HepG2 (cell line): Measurements from ENCODE around the gene CSNK1D. TPM values are rescaled to one million over a fixed set of nuclear protein-coding genes. Genes with fewer than 3 reads are reported as not detected.
A peak's percentile ranks its signal among the peaks of the same experiment; 100 is the strongest.

Experiments
- BRF2 ChIP-seq: sonication (generic); formaldehyde crosslinking; IDR thresholded peaks from 2 replicates; pipeline ENCODE4 v1.8.1; 2022; ENCODE audit warnings: mild to moderate bottlenecking, missing genetic modification reagents
- CC2D1A ChIP-seq: sonication (generic); formaldehyde crosslinking; IDR thresholded peaks from 2 replicates; pipeline ENCODE4 v1.8.1; 2023; ENCODE audit warnings: mild to moderate bottlenecking, missing genetic modification reagents
- CREM ChIP-seq, 2 experiments: sonication (generic) in 1 of 2; formaldehyde crosslinking in 1 of 2; IDR thresholded peaks; 2 replicates each; pipeline versions ENCODE4 v1.4.0 to v1.6.1; 2016 to 2020; ENCODE audit warnings: antibody characterized with exemption in 1 of 2, mild to moderate bottlenecking in 1 of 2, missing genetic modification reagents in 1 of 2
- DRAP1 ChIP-seq: IDR thresholded peaks from 2 replicates; pipeline ENCODE4 v1.6.1; 2016; ENCODE audit warnings: missing genetic modification reagents, missing compliant biosample characterization
- ETV6 ChIP-seq: sonication (generic); formaldehyde crosslinking; conservative IDR thresholded peaks from 2 replicates; pipeline ENCODE4 v1.4.0; 2020; ENCODE audit warnings: missing genetic modification reagents
- NFE2 ChIP-seq: sonication (generic); formaldehyde crosslinking; IDR thresholded peaks from 2 replicates; pipeline ENCODE4 v1.4.0; 2020; ENCODE audit warnings: missing genetic modification reagents
- PAXIP1 ChIP-seq: sonication (generic); formaldehyde crosslinking; conservative IDR thresholded peaks from 2 replicates; pipeline ENCODE4 v1.4.0; 2020; ENCODE audit warnings: mild to moderate bottlenecking, missing genetic modification reagents, moderate library complexity
- ZNF317 ChIP-seq: sonication (generic); formaldehyde crosslinking; IDR thresholded peaks from 2 replicates; pipeline ENCODE4 v1.5.0; 2020; ENCODE audit warnings: mild to moderate bottlenecking, missing genetic modification reagents
- ZNF75D ChIP-seq: sonication (generic); formaldehyde crosslinking; IDR thresholded peaks from 2 replicates; pipeline ENCODE4 v1.8.1; 2023; ENCODE audit warnings: missing genetic modification reagents, mild to moderate bottlenecking, borderline replicate concordance
- polyA plus RNA-seq, 8 experiments: library from polyadenylated mRNA; depleted of rRNA in 3 of 8; stranded (reverse) in 7 of 8; unstranded in 1 of 8; fragments of >200 nt; fragmentation: Illumina TruSeq in 4 of 8; extraction: Trizol in 4 of 8; gene quantifications; 2 replicates each; pipeline versions ENCODE4 v1.2.1 to v1.2.3, GENCODE V29; 2011 to 2016; ENCODE audit warnings: low read depth in 4 of 8, missing spikeins in 1 of 8, mixed read lengths in 1 of 8; ENCODE audit not compliant: insufficient read depth in 1 of 8
- total RNA-seq, 5 experiments: library from RNA; depleted of rRNA; stranded (reverse); fragments of >200 nt; fragmentation: Illumina TruSeq; extraction: Trizol; gene quantifications; 2 replicates each; pipeline ENCODE4 v1.2.3, GENCODE V29; 2016; ENCODE audit warnings: low read depth in 1 of 5
- TF ChIP-seq, protein P1 (sequence below): sonication (generic); formaldehyde crosslinking; IDR thresholded peaks from 2 replicates; pipeline ENCODE4 v1.4.0; 2020; ENCODE audit warnings: missing genetic modification reagents, borderline replicate concordance
- TF ChIP-seq, protein P2 (sequence below): sonication (generic); formaldehyde crosslinking; IDR thresholded peaks from 2 replicates; pipeline ENCODE4 v1.4.0; 2020; ENCODE audit warnings: mild to moderate bottlenecking, missing genetic modification reagents
- TF ChIP-seq, protein P3 (sequence below): IDR thresholded peaks from 2 replicates; pipeline ENCODE4 v1.6.1; 2016; ENCODE audit warnings: mild to moderate bottlenecking

The CSNK1D gene
- total and polyA plus RNA-seq, 2 of the 13 experiments (the other 11 are each of a cell fraction or from before 2014, with no cell fraction given) = 31.5 to 128 TPM

DNA sequence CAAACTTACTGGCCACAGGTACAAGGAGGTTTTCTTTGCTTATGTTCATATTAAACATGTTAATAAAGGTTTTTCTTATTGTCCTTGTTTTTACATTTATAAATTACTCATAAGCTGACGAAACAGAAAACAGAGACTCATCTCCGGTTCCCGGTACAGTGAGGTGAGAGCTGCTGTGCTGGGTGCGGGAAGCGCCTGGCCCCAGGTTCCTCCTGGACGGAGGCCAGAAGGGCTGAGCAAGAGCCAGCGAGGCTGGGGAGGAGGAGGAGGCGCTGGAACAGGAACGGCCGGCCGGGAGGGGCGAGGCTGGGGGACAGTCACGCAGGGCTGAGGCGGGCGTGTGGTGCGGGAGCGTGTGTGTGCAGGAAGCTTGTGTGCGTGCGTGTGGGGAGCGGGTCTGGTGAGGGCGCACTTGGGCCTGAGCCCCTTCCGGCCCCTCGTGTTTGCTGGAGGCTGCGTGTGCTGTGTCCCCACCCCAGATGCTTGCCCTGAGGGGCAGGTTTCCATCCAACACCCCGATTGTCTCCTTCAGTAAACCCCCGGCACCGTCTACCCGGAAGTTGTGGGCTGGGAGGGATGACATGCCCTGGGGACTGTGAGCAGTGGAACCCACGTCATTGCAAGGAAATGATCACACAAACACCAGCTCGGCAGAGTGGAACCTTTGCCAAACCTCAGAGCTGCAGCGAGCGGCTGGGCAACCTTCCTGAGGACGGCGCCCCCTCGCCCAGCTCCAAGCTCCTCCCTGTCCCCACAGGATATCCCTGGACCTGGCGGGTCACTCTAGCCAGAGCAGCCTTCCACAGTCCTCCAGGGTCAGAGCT is 24.4 kb upstream of the CSNK1D start (continued):
- TF ChIP-seq, protein P1, sequence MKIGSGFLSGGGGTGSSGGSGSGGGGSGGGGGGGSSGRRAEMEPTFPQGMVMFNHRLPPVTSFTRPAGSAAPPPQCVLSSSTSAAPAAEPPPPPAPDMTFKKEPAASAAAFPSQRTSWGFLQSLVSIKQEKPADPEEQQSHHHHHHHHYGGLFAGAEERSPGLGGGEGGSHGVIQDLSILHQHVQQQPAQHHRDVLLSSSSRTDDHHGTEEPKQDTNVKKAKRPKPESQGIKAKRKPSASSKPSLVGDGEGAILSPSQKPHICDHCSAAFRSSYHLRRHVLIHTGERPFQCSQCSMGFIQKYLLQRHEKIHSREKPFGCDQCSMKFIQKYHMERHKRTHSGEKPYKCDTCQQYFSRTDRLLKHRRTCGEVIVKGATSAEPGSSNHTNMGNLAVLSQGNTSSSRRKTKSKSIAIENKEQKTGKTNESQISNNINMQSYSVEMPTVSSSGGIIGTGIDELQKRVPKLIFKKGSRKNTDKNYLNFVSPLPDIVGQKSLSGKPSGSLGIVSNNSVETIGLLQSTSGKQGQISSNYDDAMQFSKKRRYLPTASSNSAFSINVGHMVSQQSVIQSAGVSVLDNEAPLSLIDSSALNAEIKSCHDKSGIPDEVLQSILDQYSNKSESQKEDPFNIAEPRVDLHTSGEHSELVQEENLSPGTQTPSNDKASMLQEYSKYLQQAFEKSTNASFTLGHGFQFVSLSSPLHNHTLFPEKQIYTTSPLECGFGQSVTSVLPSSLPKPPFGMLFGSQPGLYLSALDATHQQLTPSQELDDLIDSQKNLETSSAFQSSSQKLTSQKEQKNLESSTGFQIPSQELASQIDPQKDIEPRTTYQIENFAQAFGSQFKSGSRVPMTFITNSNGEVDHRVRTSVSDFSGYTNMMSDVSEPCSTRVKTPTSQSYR (CRISPR knock-in tag) = no peak
- no peak for TF ChIP-seq NFE2 (CRISPR knock-in tag)
- peak; percentile 35; the same call in 1 of the 2 replicates for TF ChIP-seq DRAP1 (CRISPR knock-in tag)
- no peak for TF ChIP-seq BRF2
- peak; percentile 62 for TF ChIP-seq CREM (IDR thresholded peaks at IDR 0.05)
- no peak for TF ChIP-seq CREM (CRISPR knock-in tag; IDR thresholded peaks at IDR 0.05)
- no peak for TF ChIP-seq CC2D1A (CRISPR knock-in tag)
- TF ChIP-seq, protein P2, sequence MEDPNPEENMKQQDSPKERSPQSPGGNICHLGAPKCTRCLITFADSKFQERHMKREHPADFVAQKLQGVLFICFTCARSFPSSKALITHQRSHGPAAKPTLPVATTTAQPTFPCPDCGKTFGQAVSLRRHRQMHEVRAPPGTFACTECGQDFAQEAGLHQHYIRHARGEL = no peak
- 0 out of 2 replicates have a peak, but pooled peaks have one; percentile 16 for TF ChIP-seq PAXIP1 (CRISPR knock-in tag)
- no peak for TF ChIP-seq ZNF317
- TF ChIP-seq ETV6 = no peak
- TF ChIP-seq, protein P3, sequence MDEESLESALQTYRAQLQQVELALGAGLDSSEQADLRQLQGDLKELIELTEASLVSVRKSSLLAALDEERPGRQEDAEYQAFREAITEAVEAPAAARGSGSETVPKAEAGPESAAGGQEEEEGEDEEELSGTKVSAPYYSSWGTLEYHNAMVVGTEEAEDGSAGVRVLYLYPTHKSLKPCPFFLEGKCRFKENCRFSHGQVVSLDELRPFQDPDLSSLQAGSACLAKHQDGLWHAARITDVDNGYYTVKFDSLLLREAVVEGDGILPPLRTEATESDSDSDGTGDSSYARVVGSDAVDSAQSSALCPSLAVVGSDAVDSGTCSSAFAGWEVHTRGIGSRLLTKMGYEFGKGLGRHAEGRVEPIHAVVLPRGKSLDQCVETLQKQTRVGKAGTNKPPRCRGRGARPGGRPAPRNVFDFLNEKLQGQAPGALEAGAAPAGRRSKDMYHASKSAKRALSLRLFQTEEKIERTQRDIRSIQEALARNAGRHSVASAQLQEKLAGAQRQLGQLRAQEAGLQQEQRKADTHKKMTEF (CRISPR knock-in tag) = peak; percentile 61
- no peak for TF ChIP-seq ZNF75D (CRISPR knock-in tag)
